A549 (cell line): ENCODE results near the gene DNASE1L1.

Experiments
- ESRRA ChIP-seq: fragments of 150-350 bp; IDR thresholded peaks from 2 replicates; pipeline ENCODE4 v1.6.1; 2014; ENCODE audit warnings: mild to moderate bottlenecking, low read length, borderline replicate concordance
- POLR2AphosphoS2 ChIP-seq: conservative IDR thresholded peaks from 2 replicates; pipeline ENCODE4 v1.6.1; 2012; ENCODE audit warnings: low read length, improper control_type of control experiment, inconsistent platforms
- ZNF302 ChIP-seq: fragments of 250-450 bp; sonication (Bioruptor Pico); IDR thresholded peaks from 2 replicates; pipeline ENCODE4 v1.9.0; 2021; ENCODE audit warnings: inconsistent platforms, mild to moderate bottlenecking, moderate library complexity
- TF ChIP-seq, protein P1 (sequence below): fragments of 250-450 bp; sonication (Bioruptor Pico); IDR thresholded peaks from 2 replicates; pipeline ENCODE4 v1.5.0; 2021; ENCODE audit warnings: mild to moderate bottlenecking, moderate library complexity, borderline replicate concordance
- TF ChIP-seq, protein P2 (sequence below): IDR thresholded peaks from 2 replicates; pipeline ENCODE4 v1.6.1; 2012
- TF ChIP-seq, protein P3 (sequence below): fragments of >200 bp; sonication (Bioruptor Twin); formaldehyde crosslinking; IDR thresholded peaks from 3 replicates; pipeline ENCODE4 v1.5.1; 2016

DNA sequence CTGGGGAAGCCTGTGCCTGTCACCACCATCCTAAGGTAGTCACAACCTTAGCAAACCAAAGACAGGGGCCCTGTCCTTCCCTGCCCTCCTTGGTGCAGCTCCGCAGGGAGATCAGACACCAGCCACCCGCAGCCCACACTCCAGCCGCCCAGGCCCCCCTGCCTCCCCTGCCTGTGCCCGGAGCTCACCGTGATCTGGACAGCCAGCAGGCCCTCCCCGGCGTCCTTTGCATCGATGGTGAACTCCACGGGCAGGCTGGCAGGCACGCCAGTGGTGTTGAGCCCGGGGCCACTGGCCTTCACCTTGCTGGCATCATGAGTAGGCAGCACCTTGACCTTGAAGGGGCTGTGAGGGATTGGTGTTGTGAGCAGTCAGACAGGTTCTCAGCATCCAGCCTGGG, 51.0 kb downstream of the DNASE1L1 start:
- TF ChIP-seq ESRRA (no peak), POLR2AphosphoS2 (no peak), ZNF302 (CRISPR knock-in tag) (no peak)
- TF ChIP-seq, protein P1, sequence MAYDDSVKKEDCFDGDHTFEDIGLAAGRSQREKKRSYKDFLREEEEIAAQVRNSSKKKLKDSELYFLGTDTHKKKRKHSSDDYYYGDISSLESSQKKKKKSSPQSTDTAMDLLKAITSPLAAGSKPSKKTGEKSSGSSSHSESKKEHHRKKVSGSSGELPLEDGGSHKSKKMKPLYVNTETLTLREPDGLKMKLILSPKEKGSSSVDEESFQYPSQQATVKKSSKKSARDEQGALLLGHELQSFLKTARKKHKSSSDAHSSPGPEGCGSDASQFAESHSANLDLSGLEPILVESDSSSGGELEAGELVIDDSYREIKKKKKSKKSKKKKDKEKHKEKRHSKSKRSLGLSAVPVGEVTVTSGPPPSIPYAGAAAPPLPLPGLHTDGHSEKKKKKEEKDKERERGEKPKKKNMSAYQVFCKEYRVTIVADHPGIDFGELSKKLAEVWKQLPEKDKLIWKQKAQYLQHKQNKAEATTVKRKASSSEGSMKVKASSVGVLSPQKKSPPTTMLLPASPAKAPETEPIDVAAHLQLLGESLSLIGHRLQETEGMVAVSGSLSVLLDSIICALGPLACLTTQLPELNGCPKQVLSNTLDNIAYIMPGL (CRISPR knock-in tag), result no peak
- TF ChIP-seq, protein P2, sequence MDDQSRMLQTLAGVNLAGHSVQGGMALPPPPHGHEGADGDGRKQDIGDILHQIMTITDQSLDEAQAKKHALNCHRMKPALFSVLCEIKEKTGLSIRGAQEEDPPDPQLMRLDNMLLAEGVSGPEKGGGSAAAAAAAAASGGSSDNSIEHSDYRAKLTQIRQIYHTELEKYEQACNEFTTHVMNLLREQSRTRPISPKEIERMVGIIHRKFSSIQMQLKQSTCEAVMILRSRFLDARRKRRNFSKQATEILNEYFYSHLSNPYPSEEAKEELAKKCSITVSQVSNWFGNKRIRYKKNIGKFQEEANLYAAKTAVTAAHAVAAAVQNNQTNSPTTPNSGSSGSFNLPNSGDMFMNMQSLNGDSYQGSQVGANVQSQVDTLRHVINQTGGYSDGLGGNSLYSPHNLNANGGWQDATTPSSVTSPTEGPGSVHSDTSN, result no peak
- TF ChIP-seq, protein P3, sequence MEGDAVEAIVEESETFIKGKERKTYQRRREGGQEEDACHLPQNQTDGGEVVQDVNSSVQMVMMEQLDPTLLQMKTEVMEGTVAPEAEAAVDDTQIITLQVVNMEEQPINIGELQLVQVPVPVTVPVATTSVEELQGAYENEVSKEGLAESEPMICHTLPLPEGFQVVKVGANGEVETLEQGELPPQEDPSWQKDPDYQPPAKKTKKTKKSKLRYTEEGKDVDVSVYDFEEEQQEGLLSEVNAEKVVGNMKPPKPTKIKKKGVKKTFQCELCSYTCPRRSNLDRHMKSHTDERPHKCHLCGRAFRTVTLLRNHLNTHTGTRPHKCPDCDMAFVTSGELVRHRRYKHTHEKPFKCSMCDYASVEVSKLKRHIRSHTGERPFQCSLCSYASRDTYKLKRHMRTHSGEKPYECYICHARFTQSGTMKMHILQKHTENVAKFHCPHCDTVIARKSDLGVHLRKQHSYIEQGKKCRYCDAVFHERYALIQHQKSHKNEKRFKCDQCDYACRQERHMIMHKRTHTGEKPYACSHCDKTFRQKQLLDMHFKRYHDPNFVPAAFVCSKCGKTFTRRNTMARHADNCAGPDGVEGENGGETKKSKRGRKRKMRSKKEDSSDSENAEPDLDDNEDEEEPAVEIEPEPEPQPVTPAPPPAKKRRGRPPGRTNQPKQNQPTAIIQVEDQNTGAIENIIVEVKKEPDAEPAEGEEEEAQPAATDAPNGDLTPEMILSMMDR, result no peak
